Gastrocnemius medialis (tissue), 4 donors: ENCODE data around the gene SLC29A3.

Source experiments
- CTCF ChIP-seq, 5 experiments: fragments of 450-650 bp in 3 of 5; fragments of 200-600 bp in 2 of 5; sonication (generic) in 2 of 5; IDR thresholded peaks in 4 of 5; conservative IDR thresholded peaks in 1 of 5; 1 replicate in 4 of 5; 2 replicates in 1 of 5; pipeline ENCODE4 v1.5.1; 2016 to 2019; ENCODE audit warnings: antibody characterized with exemption in 5 of 5, mild to moderate bottlenecking in 3 of 5, moderate library complexity in 3 of 5
- POLR2A ChIP-seq, 2 donors: fragments of 450-650 bp; IDR thresholded peaks; one replicate each; pipeline ENCODE4 v1.6.1; 2017; ENCODE audit warnings: antibody characterized with exemption in 2 of 2, mild to moderate bottlenecking in 2 of 2, moderate library complexity in 2 of 2

- no peak for TF ChIP-seq CTCF (IDR thresholded peaks at IDR 0.05 in 4 of 5, conservative IDR thresholded peaks at IDR 0.05 in 1 of 5)
- TF ChIP-seq POLR2A (IDR thresholded peaks at IDR 0.05), result no peak
Observed at GRCh38 chr10:71372882-71373495, 53.9 kb downstream of the SLC29A3 start.
